ENCODE results near the gene LRRC56. TPM values are rescaled to one million over a fixed set of nuclear protein-coding genes. Genes with fewer than 3 reads are reported as not detected.

The LRRC56 gene
- total RNA-seq, 4 donors from 2014 or later: 2.3 to 8.4 (median 3.1) TPM

- in situ Hi-C loops (cut with MboI; ENCODE audit: low pct_ligation_motif_present in 1 of 4, low pct_unique_long_range_greater_than_20kb in 1 of 4, low sequenced_read_pairs in 3 of 4): no loop called here
- H3K4me1 ChIP-seq: peaks cover 18 to 36% (median 28%) of the 10 kb centered on the region in 4 donors
- TF ChIP-seq EP300 (IDR thresholded peaks at IDR 0.05; ENCODE audit: low read depth) (no peak), POLR2A (IDR thresholded peaks at IDR 0.05) (no peak), POLR2AphosphoS5 (IDR thresholded peaks at IDR 0.05) (no peak), CTCF (IDR thresholded peaks at IDR 0.05) (no peak)
- H3K36me3 ChIP-seq: no peaks in the 10 kb centered on the region
- peak overlapping the region in 3 of 4 donors; percentile 5 to 52 (median 34) for H3K4me3 ChIP-seq
- DNase-seq: no peak
- peak overlapping the region in 1 of 4 donors; percentile 4 for H3K27ac ChIP-seq
- peaks cover 56% of the 10 kb centered on the region for H3K27me3 ChIP-seq
- H3K9me3 ChIP-seq: no peaks in the 10 kb centered on the region
- 2% methylated on average over 38 of the region's 57 CpGs; no CpG with 5 or more reads in 1 of the 2 donors for WGBS, 2 donors (ENCODE audit: low coverage in 1 of 2)
- intact Hi-C loops (cut with DNase I; ENCODE audit: low total_unique reads): loop anchor here (5.0 kb wide), 1 partner anchor 167 kb away; no protein-coding TSS in a partner anchor
Observed at GRCh38 chr11:555227-555779, 18.0 kb downstream of the LRRC56 start.

GRCh38 chr11:555780-556661 is 18.7 kb downstream of the LRRC56 start:
- Histone ChIP-seq H3K36me3 (no peaks in the 10 kb centered on the region), H3K4me3 (peak overlapping the region in 2 of 4 donors; percentile 34 to 52), H3K4me1 (peaks cover 20 to 40% (median 30%) of the 10 kb centered on the region in 4 donors), H3K9me3 (no peaks in the 10 kb centered on the region), H3K27ac (no peak overlapping the region), H3K27me3 (peaks cover 56% of the 10 kb centered on the region)
- intact Hi-C loops (cut with DNase I; ENCODE audit: low total_unique reads): loop anchor here (5.0 kb wide), 1 partner anchor 166 kb away; no protein-coding TSS in a partner anchor
- DNase-seq: no peak
- 9% methylated on average over 78 of the region's 104 CpGs; no CpG with 5 or more reads in 1 of the 2 donors for WGBS, 2 donors (ENCODE audit: low coverage in 1 of 2)
- TF ChIP-seq POLR2A (IDR thresholded peaks at IDR 0.05): peak; percentile 4
- TF ChIP-seq EP300 (IDR thresholded peaks at IDR 0.05; ENCODE audit: low read depth): no peak
- no peak for TF ChIP-seq CTCF (IDR thresholded peaks at IDR 0.05)
- TF ChIP-seq POLR2AphosphoS5 (IDR thresholded peaks at IDR 0.05): no peak
- in situ Hi-C loops (cut with MboI; ENCODE audit: low pct_ligation_motif_present in 1 of 4, low pct_unique_long_range_greater_than_20kb in 1 of 4, low sequenced_read_pairs in 3 of 4): no loop called here

- Histone ChIP-seq H3K9me3 (no peaks in the 10 kb centered on the region), H3K27me3 (peaks cover 56% of the 10 kb centered on the region), H3K4me3 (no peak overlapping the region), H3K4me1 (peaks cover 24 to 47% (median 35%) of the 10 kb centered on the region in 4 donors), H3K36me3 (no peaks in the 10 kb centered on the region), H3K27ac (no peak overlapping the region)
- DNase-seq: no peak
- TF ChIP-seq EP300 (IDR thresholded peaks at IDR 0.05; ENCODE audit: low read depth) (no peak), POLR2A (IDR thresholded peaks at IDR 0.05) (peak; percentile 3)
- 93% methylated on average over 18 of the region's 22 CpGs; no CpG with 5 or more reads in 1 of the 2 donors for WGBS, 2 donors (ENCODE audit: low coverage in 1 of 2)
- in situ Hi-C loops (cut with MboI; ENCODE audit: low pct_ligation_motif_present in 1 of 4, low pct_unique_long_range_greater_than_20kb in 1 of 4, low sequenced_read_pairs in 3 of 4) (no loop called here), intact Hi-C loops (cut with DNase I; ENCODE audit: low total_unique reads) (loop anchor here (5.0 kb wide), 1 partner anchor 166 kb away; no protein-coding TSS in a partner anchor)
Observed at GRCh38 chr11:556662-557256, 19.4 kb downstream of the LRRC56 start.

- peaks cover 54% of the 10 kb centered on the region for H3K27me3 ChIP-seq
- WGBS, 2 donors (ENCODE audit: low coverage in 1 of 2): 79% methylated on average over 24 of the region's 24 CpGs; no CpG with 5 or more reads in 1 of the 2 donors
- H3K4me1 ChIP-seq: peaks cover 30 to 55% (median 42%) of the 10 kb centered on the region in 4 donors
- DNase-seq: no peak
- in situ Hi-C loops (cut with MboI; ENCODE audit: low pct_ligation_motif_present in 1 of 4, low pct_unique_long_range_greater_than_20kb in 1 of 4, low sequenced_read_pairs in 3 of 4): no loop called here
- H3K27ac ChIP-seq: no peak overlapping the region
- TF ChIP-seq POLR2AphosphoS5 (IDR thresholded peaks at IDR 0.05) (no peak), POLR2A (IDR thresholded peaks at IDR 0.05) (no peak), CTCF (IDR thresholded peaks at IDR 0.05) (no peak), EP300 (IDR thresholded peaks at IDR 0.05; ENCODE audit: low read depth) (no peak)
- H3K36me3 ChIP-seq: no peaks in the 10 kb centered on the region
- no peaks in the 10 kb centered on the region for H3K9me3 ChIP-seq
- intact Hi-C loops (cut with DNase I; ENCODE audit: low total_unique reads): loop anchor here (5.0 kb wide), 1 partner anchor 165 kb away; no protein-coding TSS in a partner anchor
- no peak overlapping the region for H3K4me3 ChIP-seq
Observed at GRCh38 chr11:557328-558132, 20.2 kb downstream of the LRRC56 start.

Data from transverse colon (tissue), 4 donors.